ENCODE data around the gene MYADM.

Gene MYADM

GRCh38 chr19:53880711-53881481 is 13.2 kb downstream of the MYADM start:
- DNase-seq (ENCODE audit: low spot score): no peak
- TF ChIP-seq CTCF (IDR thresholded peaks at IDR 0.05; ENCODE audit: borderline replicate concordance, control extremely low read depth, extremely low read depth, insufficient read depth, missing control alignments): no peak
- in situ Hi-C loops (cut with MboI; ENCODE audit: low sequenced_read_pairs, unreplicated experiment): no loop called here

- in situ Hi-C loops (cut with MboI; ENCODE audit: low sequenced_read_pairs, unreplicated experiment): no loop called here
- DNase-seq (ENCODE audit: low spot score): peak; percentile 66
- peak; percentile 63 for TF ChIP-seq CTCF (IDR thresholded peaks at IDR 0.05; ENCODE audit: borderline replicate concordance, control extremely low read depth, extremely low read depth, insufficient read depth, missing control alignments)
Observed at GRCh38 chr19:53881482-53882390, 14.1 kb downstream of the MYADM start, which contains the start of gene PRKCG. Gene PRKCG, plus strand, starts transcription at chr19:53882197. Its CDS starts 298 bp downstream, at chr19:53882495.

GRCh38 chr19:53882391-53883050 is 14.8 kb downstream of the MYADM start:
- in situ Hi-C loops (cut with MboI; ENCODE audit: low sequenced_read_pairs, unreplicated experiment): no loop called here
- no peak for TF ChIP-seq CTCF (IDR thresholded peaks at IDR 0.05; ENCODE audit: borderline replicate concordance, control extremely low read depth, extremely low read depth, insufficient read depth, missing control alignments)
- DNase-seq (ENCODE audit: low spot score): no peak

GRCh38 chr19:53883231-53883661 is 15.6 kb downstream of the MYADM start:
- no peak for TF ChIP-seq CTCF (IDR thresholded peaks at IDR 0.05; ENCODE audit: borderline replicate concordance, control extremely low read depth, extremely low read depth, insufficient read depth, missing control alignments)
- in situ Hi-C loops (cut with MboI; ENCODE audit: low sequenced_read_pairs, unreplicated experiment): no loop called here
- DNase-seq (ENCODE audit: low spot score): no peak

GRCh38 chr19:53883741-53884140 is 16.1 kb downstream of the MYADM start:
- in situ Hi-C loops (cut with MboI; ENCODE audit: low sequenced_read_pairs, unreplicated experiment): no loop called here
- DNase-seq (ENCODE audit: low spot score): no peak
- no peak for TF ChIP-seq CTCF (IDR thresholded peaks at IDR 0.05; ENCODE audit: borderline replicate concordance, control extremely low read depth, extremely low read depth, insufficient read depth, missing control alignments)

- no peak for TF ChIP-seq CTCF (IDR thresholded peaks at IDR 0.05; ENCODE audit: borderline replicate concordance, control extremely low read depth, extremely low read depth, insufficient read depth, missing control alignments)
- in situ Hi-C loops (cut with MboI; ENCODE audit: low sequenced_read_pairs, unreplicated experiment): no loop called here
- no peak for DNase-seq (ENCODE audit: low spot score)
Observed at GRCh38 chr19:53884256-53884655, 16.6 kb downstream of the MYADM start.
